Activated CD4-positive, alpha-beta T cell treated with anti-CD3 and anti-CD28 coated beads, Interleukin-2, amount 50 U/mL, for 4 hours (primary cell): Measurements from ENCODE around the gene CASS4.

Source experiments
- DNase-seq, 2 experiments: peaks; one replicate each; pipeline ENCODE4 v3.0.0-alpha.2; 2020

Gene CASS4

DNA sequence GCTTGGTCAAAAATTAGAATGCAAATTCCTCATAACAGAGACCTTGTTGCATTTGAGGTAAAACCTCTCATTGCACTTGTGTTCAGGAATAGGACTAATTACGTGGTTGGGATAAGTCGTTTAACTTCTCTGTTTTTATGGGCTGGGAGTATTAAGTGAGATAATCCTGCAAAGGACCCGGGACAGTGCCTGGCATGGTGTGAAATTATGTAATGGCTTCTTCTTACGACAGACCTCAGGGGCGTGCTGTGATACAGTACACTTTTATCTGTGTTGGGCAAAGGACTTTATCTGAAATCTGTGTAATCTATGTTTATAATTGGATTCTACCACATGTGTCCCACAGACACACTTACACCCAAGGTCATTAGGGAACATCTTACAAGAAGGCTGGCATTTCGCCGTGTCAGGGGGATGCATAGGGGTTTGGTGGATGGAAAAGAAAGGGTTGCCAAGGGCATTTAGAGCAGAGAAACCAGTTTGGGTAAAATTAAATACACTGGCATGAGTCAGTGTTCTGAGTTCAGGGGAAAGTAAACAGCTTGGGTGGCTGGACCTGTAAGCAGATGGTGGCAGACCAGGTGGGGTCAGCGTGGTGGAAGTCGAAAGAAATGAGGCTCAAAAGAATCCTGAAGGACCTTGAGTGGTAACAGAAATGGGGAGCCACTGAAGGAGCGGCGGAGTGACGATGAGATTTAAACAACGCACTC is 39.2 kb downstream of the CASS4 start:
- no peak for DNase-seq

DNA sequence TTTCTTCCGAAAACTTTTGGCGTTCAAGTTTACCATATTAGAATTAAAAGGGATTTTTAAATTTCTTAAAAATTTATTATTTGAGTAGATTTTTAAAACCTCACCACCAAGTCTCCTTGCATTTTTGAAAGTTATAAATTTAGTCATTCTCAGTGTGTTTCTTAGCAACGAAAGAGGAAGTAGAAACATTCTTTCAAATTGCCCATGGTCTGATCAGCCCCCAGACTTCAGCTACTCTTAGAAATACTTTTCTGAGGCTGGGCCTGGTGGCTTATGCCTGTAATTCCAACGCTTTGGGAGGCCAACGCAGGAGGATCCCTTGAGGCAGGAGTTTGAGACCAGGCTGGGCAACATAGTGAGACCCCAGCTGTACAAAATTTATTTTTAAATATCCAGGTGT is 41.3 kb downstream of the CASS4 start:
- DNase-seq, result no peak

DNA sequence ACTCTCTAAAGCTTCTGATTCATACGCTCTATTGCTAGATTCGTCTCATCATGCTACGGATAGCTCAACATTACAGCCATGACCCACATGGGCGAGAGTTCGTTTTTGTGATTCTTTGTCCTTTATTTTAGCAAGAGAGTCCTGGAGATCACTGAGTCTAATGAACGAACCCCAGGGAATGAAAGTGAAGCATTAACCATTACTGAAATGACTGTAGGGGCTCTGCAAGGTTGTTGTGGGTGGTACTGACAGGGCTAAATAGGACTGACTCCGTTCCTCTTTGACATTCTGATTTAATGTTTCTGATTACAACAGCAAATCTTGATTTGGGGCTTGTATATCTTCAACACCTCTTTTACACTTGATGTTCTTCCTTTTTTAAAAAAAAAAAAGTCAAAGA is 42.7 kb downstream of the CASS4 start:
- no peak for DNase-seq

- DNase-seq, result no peak
Measured at GRCh38 chr20:56458206-56458821, 46.3 kb downstream of the CASS4 start.

- DNase-seq, result no peak
Measured at GRCh38 chr20:56460459-56460858, 48.4 kb downstream of the CASS4 start.

DNA sequence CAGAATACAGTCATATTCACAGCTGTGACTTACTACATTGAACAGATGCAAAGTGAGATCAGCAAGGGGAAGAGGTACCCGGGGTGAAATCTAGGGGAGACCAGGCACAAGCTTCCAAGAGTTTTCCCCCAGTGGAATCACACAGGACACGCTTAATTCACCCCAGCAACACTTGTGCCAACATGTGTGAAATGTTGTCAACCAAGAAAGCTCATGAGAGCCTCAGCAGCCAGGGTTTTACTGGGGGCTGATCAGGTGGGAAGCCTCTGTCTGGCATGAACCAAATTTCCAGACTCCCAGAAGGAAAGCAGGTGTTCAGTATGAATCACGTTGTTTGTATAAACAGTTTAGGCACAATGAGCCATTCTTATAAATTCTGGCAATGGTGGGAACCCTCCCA is 49.5 kb downstream of the CASS4 start:
- DNase-seq, result no peak

DNA sequence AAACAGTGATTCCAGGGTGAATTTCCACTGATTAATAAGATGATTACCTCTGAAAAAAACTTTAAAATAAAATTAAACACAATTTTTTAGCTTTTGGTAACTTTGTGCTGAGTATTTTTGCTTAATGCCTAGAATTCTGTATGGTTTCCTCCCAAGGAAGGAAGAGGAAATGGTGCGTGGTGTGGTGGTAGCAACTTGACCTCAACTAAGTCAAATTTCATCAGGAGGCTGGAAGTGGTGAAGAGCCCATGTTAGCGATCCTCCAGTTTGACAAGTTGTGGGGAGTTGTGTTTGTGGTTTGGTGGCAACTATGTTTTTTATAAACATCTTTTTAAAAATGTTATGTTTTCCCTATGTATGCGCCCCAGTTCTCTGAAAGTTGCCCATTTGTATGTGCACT is 51.4 kb downstream of the CASS4 start:
- no peak for DNase-seq

DNA sequence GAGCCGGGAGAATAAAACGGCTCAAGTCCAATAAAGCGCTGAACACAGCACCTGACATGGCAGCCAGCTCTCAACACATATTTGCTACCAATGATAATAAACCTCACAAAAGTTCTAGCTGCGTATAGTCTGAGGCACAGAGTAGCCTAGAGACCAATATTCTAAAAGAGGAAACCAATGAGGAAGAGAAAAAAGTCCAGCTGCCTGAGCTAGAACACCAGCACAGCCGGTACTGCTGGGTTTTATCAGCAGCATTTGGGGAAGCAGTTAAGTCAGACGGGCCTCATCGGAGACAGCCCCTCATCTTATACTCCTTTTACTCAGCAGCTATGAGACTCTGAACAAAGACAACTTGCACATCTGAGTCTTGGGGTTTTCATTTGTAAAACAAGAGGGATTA is 53.9 kb downstream of the CASS4 start:
- no peak for DNase-seq

- no peak for DNase-seq
Measured at GRCh38 chr20:56467968-56468315, 55.9 kb downstream of the CASS4 start.

DNA sequence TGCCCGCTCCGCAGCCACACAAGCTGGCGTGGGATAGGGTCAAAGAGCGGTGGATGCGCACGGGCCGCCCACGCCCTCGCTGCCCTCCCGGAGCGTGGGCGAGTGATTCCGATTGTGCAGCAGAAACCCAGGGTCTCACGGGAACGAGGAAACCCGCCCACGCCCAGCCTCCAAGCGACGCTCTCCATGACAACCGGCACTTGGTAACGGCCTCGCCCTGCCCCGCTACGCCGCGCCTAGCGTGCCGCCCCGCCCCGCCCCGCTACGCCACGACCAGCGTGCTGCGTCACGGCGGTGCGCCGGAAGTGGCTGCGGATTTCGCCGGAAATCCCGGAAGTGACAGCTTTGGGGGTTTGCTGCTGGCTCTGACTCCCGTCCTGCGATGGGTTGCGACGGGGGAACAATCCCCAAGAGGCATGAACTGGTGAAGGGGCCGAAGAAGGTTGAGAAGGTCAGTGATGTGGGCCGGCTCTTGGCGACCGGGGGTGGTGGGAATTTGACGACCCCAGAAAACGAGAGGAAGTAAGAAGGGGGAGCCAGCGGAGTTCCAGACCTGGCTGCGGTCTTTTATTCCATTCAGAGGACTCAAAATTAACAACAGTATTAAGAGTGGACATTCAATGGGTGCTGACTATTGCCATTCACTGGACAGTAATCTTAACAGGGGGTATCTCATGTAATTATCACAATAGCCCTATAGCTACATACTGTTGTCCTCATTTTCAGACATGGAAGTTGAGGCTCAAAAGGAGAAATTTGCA is 56.4 kb downstream of the CASS4 start, which contains the start of gene RTF2:
Gene RTF2 (plus strand): TSS at position 312 of the 761 bp plus-strand sequence. CDS start 71 bp downstream, at position 383.
- DNase-seq, result peak; percentile 95 to 96

DNA sequence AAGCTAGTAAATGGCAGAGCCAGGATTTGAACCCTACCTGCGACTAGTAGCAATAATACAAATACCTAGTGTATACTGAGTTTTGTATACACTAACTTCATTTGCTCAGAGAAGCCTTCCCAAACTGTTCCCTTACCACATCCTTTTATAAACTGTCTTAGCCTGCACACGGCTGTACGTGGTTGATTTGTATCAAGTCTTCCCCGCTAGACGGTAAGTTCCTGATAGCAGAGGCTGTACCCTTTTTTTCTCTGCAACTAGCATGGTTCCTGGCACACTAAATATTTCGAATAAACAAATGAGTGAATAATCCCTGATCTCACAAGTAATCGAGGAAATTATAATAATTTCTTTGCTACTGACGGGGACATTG is 57.0 kb downstream of the CASS4 start:
- DNase-seq, result no peak

DNA sequence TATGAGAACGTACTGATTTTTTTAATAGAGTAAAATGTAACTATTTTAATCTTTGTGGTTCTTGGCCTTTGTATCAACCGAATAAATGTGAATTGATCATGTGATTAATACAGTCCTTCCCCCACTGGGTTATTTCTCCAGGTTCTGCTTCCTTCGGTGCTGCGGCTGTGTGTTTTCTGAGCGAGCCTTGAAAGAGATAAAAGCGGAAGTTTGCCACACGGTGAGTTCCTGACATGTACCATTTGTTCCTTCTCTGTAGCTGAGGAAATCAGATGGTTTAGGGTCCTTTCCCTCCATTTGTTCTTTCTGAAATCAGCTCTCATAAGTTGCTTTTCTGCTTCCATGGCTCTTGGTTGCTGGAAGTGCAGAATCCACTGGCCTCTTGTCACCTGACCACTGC is 71.9 kb downstream of the CASS4 start:
- DNase-seq, result no peak

- no peak for DNase-seq
Measured at GRCh38 chr20:56487216-56487615, 75.2 kb downstream of the CASS4 start.

GRCh38 chr20:56488566-56488965 is 76.5 kb downstream of the CASS4 start:
- DNase-seq, result no peak

GRCh38 chr20:56501116-56501515 is 89.1 kb downstream of the CASS4 start:
- DNase-seq, result no peak

GRCh38 chr20:56503916-56504315 is 91.9 kb downstream of the CASS4 start:
- no peak for DNase-seq

DNA sequence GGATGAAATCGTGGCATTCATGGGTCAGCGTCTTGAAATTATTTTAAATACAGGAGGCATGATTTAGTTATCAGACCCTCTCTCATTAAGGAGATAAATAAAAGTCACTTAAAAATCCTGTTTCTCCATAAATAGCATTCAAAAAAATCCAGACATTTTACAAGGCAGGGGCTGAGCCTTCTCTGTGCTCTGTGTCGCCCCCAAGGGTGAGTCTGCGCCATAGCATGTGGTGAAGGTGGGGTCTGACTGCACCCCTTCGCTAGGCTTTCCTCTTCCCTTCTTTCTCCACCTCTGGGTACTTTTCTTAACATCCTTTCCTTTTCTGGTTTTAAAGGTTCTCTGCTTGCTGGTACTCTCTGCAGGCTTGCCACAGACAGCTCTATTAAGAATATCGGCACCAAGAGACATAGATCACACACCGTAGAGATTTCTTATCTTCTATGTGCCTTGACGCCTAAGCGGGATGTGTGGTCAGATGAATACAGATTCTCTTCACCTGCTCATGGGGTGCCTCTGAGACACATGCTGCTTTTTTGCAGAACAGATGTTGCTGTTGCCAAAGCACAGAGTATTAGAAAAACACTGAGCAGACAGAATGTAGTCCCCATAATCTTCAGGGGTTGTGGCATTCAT is 92.4 kb downstream of the CASS4 start:
- peak in 1 of 2 experiments; percentile 15 for DNase-seq

- DNase-seq, result no peak
Measured at GRCh38 chr20:56506103-56506502, 94.0 kb downstream of the CASS4 start.
